ENCODE data around the gene URI1.

DNA sequence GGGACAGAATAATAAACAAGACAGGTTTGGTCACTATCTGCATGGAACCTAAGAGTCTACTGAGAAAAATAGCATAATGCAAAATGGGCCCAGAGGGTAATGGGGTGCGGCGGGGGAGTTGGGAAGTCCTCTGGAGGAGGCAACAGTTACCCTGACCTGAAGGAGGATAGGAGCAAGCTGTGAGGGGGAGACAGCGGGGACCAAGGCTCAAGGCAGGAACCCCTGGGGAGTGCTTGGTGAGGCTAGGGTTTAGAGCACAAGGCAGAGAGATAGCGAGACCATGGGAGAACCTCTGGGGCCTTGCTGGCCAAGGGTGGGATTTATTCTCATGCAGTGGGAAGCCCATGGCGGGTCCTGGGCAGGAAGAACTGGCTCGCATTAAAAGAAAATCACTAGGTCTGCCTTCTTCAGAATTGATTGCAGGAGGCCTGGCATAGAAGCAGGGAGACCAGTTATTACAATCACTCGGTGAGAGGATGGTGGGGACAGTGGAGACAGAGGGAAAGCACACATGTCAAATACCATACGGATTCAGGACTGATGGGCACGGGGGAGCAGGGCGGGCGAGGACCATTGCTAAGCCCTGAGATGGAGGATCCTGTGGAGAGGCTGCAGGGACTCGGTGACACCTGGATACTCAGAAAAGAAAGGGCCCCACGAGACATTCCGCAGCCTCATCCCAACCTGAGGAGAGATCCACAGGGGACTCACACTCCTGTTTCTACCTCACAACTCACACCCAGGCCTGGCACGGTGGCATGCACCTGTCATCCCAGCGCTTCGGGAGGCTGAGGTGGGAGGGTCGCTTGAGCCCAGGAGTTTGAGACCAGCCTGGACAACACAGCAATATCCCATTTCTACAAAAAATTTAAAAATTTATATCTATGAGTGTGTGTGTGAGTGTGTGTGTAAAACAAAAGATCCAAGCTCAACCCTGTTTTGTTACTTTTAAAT is 110.4 kb downstream of the URI1 start:
- TF ChIP-seq, protein P1, sequence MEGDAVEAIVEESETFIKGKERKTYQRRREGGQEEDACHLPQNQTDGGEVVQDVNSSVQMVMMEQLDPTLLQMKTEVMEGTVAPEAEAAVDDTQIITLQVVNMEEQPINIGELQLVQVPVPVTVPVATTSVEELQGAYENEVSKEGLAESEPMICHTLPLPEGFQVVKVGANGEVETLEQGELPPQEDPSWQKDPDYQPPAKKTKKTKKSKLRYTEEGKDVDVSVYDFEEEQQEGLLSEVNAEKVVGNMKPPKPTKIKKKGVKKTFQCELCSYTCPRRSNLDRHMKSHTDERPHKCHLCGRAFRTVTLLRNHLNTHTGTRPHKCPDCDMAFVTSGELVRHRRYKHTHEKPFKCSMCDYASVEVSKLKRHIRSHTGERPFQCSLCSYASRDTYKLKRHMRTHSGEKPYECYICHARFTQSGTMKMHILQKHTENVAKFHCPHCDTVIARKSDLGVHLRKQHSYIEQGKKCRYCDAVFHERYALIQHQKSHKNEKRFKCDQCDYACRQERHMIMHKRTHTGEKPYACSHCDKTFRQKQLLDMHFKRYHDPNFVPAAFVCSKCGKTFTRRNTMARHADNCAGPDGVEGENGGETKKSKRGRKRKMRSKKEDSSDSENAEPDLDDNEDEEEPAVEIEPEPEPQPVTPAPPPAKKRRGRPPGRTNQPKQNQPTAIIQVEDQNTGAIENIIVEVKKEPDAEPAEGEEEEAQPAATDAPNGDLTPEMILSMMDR (IDR thresholded peaks at IDR 0.05): no peak
- TF ChIP-seq POLR2A (IDR thresholded peaks at IDR 0.05): no peak
